AG04450 (cell line): ENCODE data around the gene IVD. TPM values are rescaled to one million over a fixed set of nuclear protein-coding genes. Genes with fewer than 3 reads are reported as not detected.

Experiments
- CTCF ChIA-PET: fragments of 300-600, 350-600 bp; formaldehyde crosslinking; extraction: SDS; loops from one replicate; lab custom pipeline; 2022; ENCODE audit warnings: antibody characterized with exemption, inconsistent platforms; lab: Charles Lee
- POLR2A ChIA-PET: fragments of 350-600 bp; formaldehyde crosslinking; extraction: SDS; loops from one replicate; lab custom pipeline; 2021; ENCODE audit warnings: antibody characterized with exemption, inconsistent platforms; lab: Yijun Ruan, JAX
- DNase-seq: peaks from one replicate; pipeline ENCODE4 v3.0.0-alpha.2; 2011; ENCODE audit warnings: low read depth, low spot score
- H3K27ac ChIP-seq: one replicate; pipeline ENCODE4 v1.5.1; 2012; ENCODE audit warnings: low read depth, low read length, control low read depth
- H3K27me3 ChIP-seq: one replicate; pipeline ENCODE4 v1.6.0; 2012; ENCODE audit warnings: low read length; ENCODE audit not compliant: control insufficient read depth, insufficient read depth
- H3K4me3 ChIP-seq: 2 replicates; pipeline ENCODE4 v1.5.1; 2011; ENCODE audit warnings: mild to moderate bottlenecking, low read depth, low read length, control low read depth
- H3K9me3 ChIP-seq: 2 replicates; pipeline ENCODE4 v1.5.1; 2012; ENCODE audit warnings: low read length; ENCODE audit not compliant: control insufficient read depth, insufficient read depth
- CTCF ChIP-seq: IDR thresholded peaks from 2 replicates; pipeline ENCODE4 v1.5.1; 2011; ENCODE audit warnings: low read depth, low read length, control low read depth, inconsistent platforms
- polyA plus RNA-seq: library from polyadenylated mRNA; depleted of rRNA; stranded (reverse); fragments of >200 nt; gene quantifications from 2 replicates; pipeline ENCODE4 v1.2.3, GENCODE V29; 2011

IVD gene
- polyA plus RNA-seq, 1 experiment, result 49.3 TPM

GRCh38 chr15:40367371-40367685 is 38.3 kb upstream of the IVD start:
- DNase-seq, result no peak
- Histone ChIP-seq H3K27ac (no peak overlapping the region), H3K9me3 (peaks cover 3% of the 10 kb centered on the region; the same call in 1 of the 2 replicates), H3K4me3 (no peak overlapping the region), H3K27me3 (peaks cover 30% of the 10 kb centered on the region)
- no peak for TF ChIP-seq CTCF
- ChIA-PET POLR2A (no interaction called here), CTCF (interaction anchor here (0.8 to 3.3 kb wide), 5 partner anchors 15 to 55 kb away, joined by 5 to 16 read pairs (median 8); partner anchors contain the start of genes CCDC9B and KNSTRN)

GRCh38 chr15:40367686-40368611 is 37.6 kb upstream of the IVD start:
- TF ChIP-seq CTCF, result peak; percentile 79
- H3K9me3 ChIP-seq, result peaks cover 3% of the 10 kb centered on the region; the same call in 1 of the 2 replicates
- POLR2A ChIA-PET, result interaction anchor here (0.5 to 1.4 kb wide), 2 partner anchors 12 to 55 kb away, joined by 4 to 5 read pairs; no protein-coding TSS in a partner anchor
- no peak overlapping the region for H3K27ac ChIP-seq
- peak overlapping the region; percentile 44 for H3K4me3 ChIP-seq
- H3K27me3 ChIP-seq, result peaks cover 27% of the 10 kb centered on the region
- peak; percentile 55 for DNase-seq
- CTCF ChIA-PET, result interaction anchor here (0.6 to 3.3 kb wide), 20 partner anchors 10 to 129 kb away, joined by 3 to 16 read pairs (median 5); partner anchors contain the start of genes CCDC9B, DISP2, IVD and KNSTRN

GRCh38 chr15:40368719-40369473 is 36.7 kb upstream of the IVD start:
- no peak for DNase-seq
- no peak overlapping the region for H3K4me3 ChIP-seq
- peaks cover 3% of the 10 kb centered on the region; the same call in 1 of the 2 replicates for H3K9me3 ChIP-seq
- ChIA-PET POLR2A (interaction anchor here (0.5 to 1.4 kb wide), 3 partner anchors 11 to 54 kb away, joined by 3 to 5 read pairs (median 4); no protein-coding TSS in a partner anchor), CTCF (interaction anchor here (0.6 to 3.3 kb wide), 18 partner anchors 11 to 130 kb away, joined by 3 to 16 read pairs (median 4); partner anchors contain the start of genes CCDC9B, DISP2, IVD and KNSTRN)
- peaks cover 21% of the 10 kb centered on the region for H3K27me3 ChIP-seq
- no peak for TF ChIP-seq CTCF
- no peak overlapping the region for H3K27ac ChIP-seq

- H3K4me3 ChIP-seq, result no peak overlapping the region
- POLR2A ChIA-PET, result interaction anchor here (0.8 to 1.4 kb wide), 2 partner anchors 10 to 38 kb away, joined by 3 to 5 read pairs; no protein-coding TSS in a partner anchor
- H3K27ac ChIP-seq, result no peak overlapping the region
- DNase-seq, result no peak
- H3K27me3 ChIP-seq, result peaks cover 16% of the 10 kb centered on the region
- peaks cover 3% of the 10 kb centered on the region; the same call in 1 of the 2 replicates for H3K9me3 ChIP-seq
- no peak for TF ChIP-seq CTCF
- CTCF ChIA-PET, result interaction anchor here (1.2 to 3.3 kb wide), 6 partner anchors 10 to 71 kb away, joined by 3 to 16 read pairs (median 7); partner anchors contain the start of gene DISP2
These were observed 36.1 kb upstream of the IVD start for GRCh38 chr15:40369474-40369869.
